ENCODE measurements around the gene KNCN. TPM values are rescaled to one million over a fixed set of nuclear protein-coding genes. Genes with fewer than 3 reads are reported as not detected.

KNCN gene
- total RNA-seq, 2 donors from 2014 or later: not detected

- DNase-seq (ENCODE audit: low spot score): no peak
- no peaks in the 10 kb centered on the region for H3K9me3 ChIP-seq
- no peaks in the 10 kb centered on the region for H3K36me3 ChIP-seq
- H3K4me1 ChIP-seq: no peaks in the 10 kb centered on the region
- TF ChIP-seq CTCF (IDR thresholded peaks at IDR 0.05): no peak
- H3K4me3 ChIP-seq: no peak overlapping the region
- H3K27ac ChIP-seq: no peak overlapping the region
- H3K27me3 ChIP-seq: no peaks in the 10 kb centered on the region
Observed at GRCh38 chr1:46508757-46509156, 42.7 kb downstream of the KNCN start.

- no peak for DNase-seq (ENCODE audit: low spot score)
- H3K9me3 ChIP-seq: no peaks in the 10 kb centered on the region
- TF ChIP-seq CTCF (IDR thresholded peaks at IDR 0.05): no peak
- H3K4me3 ChIP-seq: no peak overlapping the region
- no peaks in the 10 kb centered on the region for H3K4me1 ChIP-seq
- H3K27ac ChIP-seq: no peak overlapping the region
- no peaks in the 10 kb centered on the region for H3K36me3 ChIP-seq
- no peaks in the 10 kb centered on the region for H3K27me3 ChIP-seq
Observed at GRCh38 chr1:46506470-46507219, 44.8 kb downstream of the KNCN start.

GRCh38 chr1:46503421-46503820, 48.0 kb downstream of the KNCN start:
- no peaks in the 10 kb centered on the region for H3K4me1 ChIP-seq
- no peak for DNase-seq (ENCODE audit: low spot score)
- H3K27ac ChIP-seq: no peak overlapping the region
- H3K27me3 ChIP-seq: no peaks in the 10 kb centered on the region
- TF ChIP-seq CTCF (IDR thresholded peaks at IDR 0.05): no peak
- H3K9me3 ChIP-seq: no peaks in the 10 kb centered on the region
- no peak overlapping the region for H3K4me3 ChIP-seq
- no peaks in the 10 kb centered on the region for H3K36me3 ChIP-seq

- Histone ChIP-seq H3K9me3 (no peaks in the 10 kb centered on the region), H3K4me1 (no peaks in the 10 kb centered on the region), H3K27ac (no peak overlapping the region), H3K36me3 (no peaks in the 10 kb centered on the region), H3K4me3 (no peak overlapping the region), H3K27me3 (no peaks in the 10 kb centered on the region)
- no peak for DNase-seq (ENCODE audit: low spot score)
- no peak for TF ChIP-seq CTCF (IDR thresholded peaks at IDR 0.05)
Observed at GRCh38 chr1:46501528-46501927, 49.9 kb downstream of the KNCN start.

- H3K27ac ChIP-seq: no peak overlapping the region
- no peaks in the 10 kb centered on the region for H3K4me1 ChIP-seq
- no peak for TF ChIP-seq CTCF (IDR thresholded peaks at IDR 0.05)
- no peak overlapping the region for H3K4me3 ChIP-seq
- H3K27me3 ChIP-seq: peaks cover 5 to 13% of the 10 kb centered on the region in 2 donors
- no peak for DNase-seq (ENCODE audit: low spot score)
- no peaks in the 10 kb centered on the region for H3K36me3 ChIP-seq
- H3K9me3 ChIP-seq: no peaks in the 10 kb centered on the region
Observed at GRCh38 chr1:46497665-46498064, 53.8 kb downstream of the KNCN start.

GRCh38 chr1:46497020-46497419, 54.4 kb downstream of the KNCN start:
- no peak for TF ChIP-seq CTCF (IDR thresholded peaks at IDR 0.05)
- DNase-seq (ENCODE audit: low spot score): no peak
- Histone ChIP-seq H3K4me1 (no peaks in the 10 kb centered on the region), H3K27me3 (peaks cover 12 to 18% of the 10 kb centered on the region in 2 donors), H3K36me3 (no peaks in the 10 kb centered on the region), H3K9me3 (no peaks in the 10 kb centered on the region), H3K27ac (no peak overlapping the region), H3K4me3 (no peak overlapping the region)

Data from right atrium auricular region (tissue), 2 donors.